ENCODE results near the gene PLPP3.

The PLPP3 gene

DNA sequence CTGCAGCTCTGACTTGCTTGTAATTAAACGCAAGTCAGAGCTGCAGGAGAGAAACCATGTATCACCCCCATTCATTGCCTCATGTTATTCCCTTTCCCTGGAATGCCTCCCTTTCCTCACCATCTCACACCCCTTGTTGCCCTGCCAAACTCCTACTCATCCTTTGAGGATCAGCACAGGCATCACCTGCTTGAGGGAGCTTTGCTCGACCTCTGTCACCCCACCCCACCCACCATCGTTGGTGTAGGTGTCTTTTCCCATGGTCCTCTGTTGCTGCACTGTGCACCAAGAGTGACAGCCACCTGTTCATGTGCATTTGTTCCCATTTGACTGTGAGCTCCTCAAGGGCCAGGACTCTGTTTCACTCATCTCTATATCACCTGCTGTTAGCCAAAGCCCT is 117.2 kb downstream of the PLPP3 start:
- no peaks in the 10 kb centered on the region for H3K36me3 ChIP-seq (ENCODE audit: insufficient read depth, low read length)
- no peaks in the 10 kb centered on the region for H4K20me1 ChIP-seq (ENCODE audit: insufficient read depth, low read length)
- H3K27ac ChIP-seq (ENCODE audit: low read depth, low read length, poor library complexity, severe bottlenecking), result no peak overlapping the region
- no peak overlapping the region for H3K4me3 ChIP-seq (ENCODE audit: low read depth, low read length, poor library complexity, severe bottlenecking)
- no peaks in the 10 kb centered on the region for H3K27me3 ChIP-seq (ENCODE audit: insufficient read depth, low read length)
- H3K9ac ChIP-seq (ENCODE audit: low read length), result no peak overlapping the region
- H3K9me2 ChIP-seq (ENCODE audit: low read depth, low read length), result no peaks in the 10 kb centered on the region
- H3F3A ChIP-seq (ENCODE audit: insufficient read depth, low read length), result no peaks in the 10 kb centered on the region
- no peak for TF ChIP-seq EZH2 (IDR thresholded peaks at IDR 0.05; ENCODE audit: borderline replicate concordance, low read length)
- TF ChIP-seq, protein P1, sequence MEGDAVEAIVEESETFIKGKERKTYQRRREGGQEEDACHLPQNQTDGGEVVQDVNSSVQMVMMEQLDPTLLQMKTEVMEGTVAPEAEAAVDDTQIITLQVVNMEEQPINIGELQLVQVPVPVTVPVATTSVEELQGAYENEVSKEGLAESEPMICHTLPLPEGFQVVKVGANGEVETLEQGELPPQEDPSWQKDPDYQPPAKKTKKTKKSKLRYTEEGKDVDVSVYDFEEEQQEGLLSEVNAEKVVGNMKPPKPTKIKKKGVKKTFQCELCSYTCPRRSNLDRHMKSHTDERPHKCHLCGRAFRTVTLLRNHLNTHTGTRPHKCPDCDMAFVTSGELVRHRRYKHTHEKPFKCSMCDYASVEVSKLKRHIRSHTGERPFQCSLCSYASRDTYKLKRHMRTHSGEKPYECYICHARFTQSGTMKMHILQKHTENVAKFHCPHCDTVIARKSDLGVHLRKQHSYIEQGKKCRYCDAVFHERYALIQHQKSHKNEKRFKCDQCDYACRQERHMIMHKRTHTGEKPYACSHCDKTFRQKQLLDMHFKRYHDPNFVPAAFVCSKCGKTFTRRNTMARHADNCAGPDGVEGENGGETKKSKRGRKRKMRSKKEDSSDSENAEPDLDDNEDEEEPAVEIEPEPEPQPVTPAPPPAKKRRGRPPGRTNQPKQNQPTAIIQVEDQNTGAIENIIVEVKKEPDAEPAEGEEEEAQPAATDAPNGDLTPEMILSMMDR (IDR thresholded peaks at IDR 0.05; ENCODE audit: low read length), result no peak
- H3K9me3 ChIP-seq (ENCODE audit: low read length), result no peaks in the 10 kb centered on the region
- no peak overlapping the region for H2AFZ ChIP-seq (ENCODE audit: low read length)
- no peaks in the 10 kb centered on the region for H3K79me2 ChIP-seq (ENCODE audit: insufficient read depth, low read length)
- no peak overlapping the region for H3K4me2 ChIP-seq (ENCODE audit: low read length)
- H3K4me1 ChIP-seq (ENCODE audit: insufficient read depth, low read length, severe bottlenecking), result no peaks in the 10 kb centered on the region

DNA sequence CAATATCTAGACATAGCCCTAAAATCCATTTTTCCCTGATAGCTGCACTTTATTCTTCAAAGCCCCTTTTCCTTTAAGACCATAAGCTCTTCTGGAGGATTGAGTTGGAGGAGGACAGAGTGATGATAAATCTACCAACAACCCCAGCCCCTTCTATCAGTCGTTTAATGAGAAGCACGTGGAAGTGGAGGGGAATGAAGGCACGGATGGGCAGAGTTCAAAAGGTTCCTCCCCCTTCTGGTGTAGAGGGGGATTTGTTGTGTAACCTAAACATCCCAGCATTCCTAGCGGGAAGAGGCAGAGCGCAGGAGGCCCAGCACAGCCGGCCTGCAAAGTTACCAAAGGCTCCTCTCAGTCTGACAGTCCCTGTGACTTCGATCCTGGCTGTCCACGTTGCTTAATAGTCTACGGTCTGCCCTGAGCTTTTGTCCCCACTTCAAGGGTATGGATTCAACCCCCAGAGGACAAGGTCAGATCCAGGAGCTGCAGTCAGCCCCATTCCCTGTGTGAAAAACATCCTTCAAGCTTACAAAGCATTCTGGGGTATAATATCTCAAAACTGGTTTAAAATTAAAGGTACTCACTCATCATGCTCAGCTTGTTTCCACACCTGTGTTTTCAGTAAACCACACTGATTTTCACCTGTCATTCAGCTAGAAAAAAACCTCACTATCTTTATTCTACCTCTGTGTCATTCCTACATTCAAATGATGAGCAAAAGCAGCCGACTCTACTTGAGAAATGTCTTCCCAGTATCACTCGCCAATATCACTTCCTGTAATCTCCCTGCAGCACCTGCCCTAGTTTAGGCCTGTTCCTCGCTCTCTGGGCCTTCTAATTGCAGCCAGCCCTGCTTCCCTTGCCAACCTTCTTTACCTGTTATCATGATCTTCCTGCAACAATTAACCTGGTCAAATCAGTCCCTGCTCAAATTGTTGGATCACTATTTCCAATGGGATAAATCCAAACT is 117.9 kb downstream of the PLPP3 start:
- Histone ChIP-seq H3K79me2 (ENCODE audit: insufficient read depth, low read length) (no peaks in the 10 kb centered on the region), H3K27me3 (ENCODE audit: insufficient read depth, low read length) (no peaks in the 10 kb centered on the region), H3K36me3 (ENCODE audit: insufficient read depth, low read length) (no peaks in the 10 kb centered on the region), H3K4me1 (ENCODE audit: insufficient read depth, low read length, severe bottlenecking) (no peaks in the 10 kb centered on the region), H3K27ac (ENCODE audit: low read depth, low read length, poor library complexity, severe bottlenecking) (no peak overlapping the region), H3K4me2 (ENCODE audit: low read length) (no peak overlapping the region), H2AFZ (ENCODE audit: low read length) (no peak overlapping the region), H3K9me3 (ENCODE audit: low read length) (no peaks in the 10 kb centered on the region), H3F3A (ENCODE audit: insufficient read depth, low read length) (no peaks in the 10 kb centered on the region), H3K9me2 (ENCODE audit: low read depth, low read length) (no peaks in the 10 kb centered on the region), H3K9ac (ENCODE audit: low read length) (no peak overlapping the region), H3K4me3 (ENCODE audit: low read depth, low read length, poor library complexity, severe bottlenecking) (no peak overlapping the region), H4K20me1 (ENCODE audit: insufficient read depth, low read length) (no peaks in the 10 kb centered on the region)
- no peak for TF ChIP-seq EZH2 (IDR thresholded peaks at IDR 0.05; ENCODE audit: borderline replicate concordance, low read length)
- TF ChIP-seq, protein P1 (IDR thresholded peaks at IDR 0.05; ENCODE audit: low read length), result no peak

DNA sequence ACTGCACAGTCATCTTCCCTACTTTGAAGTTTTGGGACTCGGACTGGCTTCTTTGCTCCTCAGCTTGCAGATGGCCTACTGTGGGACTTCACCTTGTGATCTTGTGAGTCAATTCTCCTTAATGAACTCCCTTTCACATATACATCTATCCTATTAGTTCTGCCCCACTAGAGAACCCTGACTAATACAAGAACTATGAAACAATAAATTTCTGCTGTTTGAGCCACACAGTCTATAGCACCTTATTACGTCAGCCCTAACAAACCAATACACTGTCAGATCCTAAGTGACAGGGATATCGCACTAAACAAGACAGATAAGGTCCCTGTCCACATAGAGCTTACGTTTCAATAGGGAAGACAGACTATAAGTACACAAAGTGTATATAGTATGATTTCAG is 120.1 kb downstream of the PLPP3 start:
- no peaks in the 10 kb centered on the region for H4K20me1 ChIP-seq (ENCODE audit: insufficient read depth, low read length)
- H3K27ac ChIP-seq (ENCODE audit: low read depth, low read length, poor library complexity, severe bottlenecking), result no peak overlapping the region
- no peaks in the 10 kb centered on the region for H3K9me3 ChIP-seq (ENCODE audit: low read length)
- H2AFZ ChIP-seq (ENCODE audit: low read length), result no peak overlapping the region
- no peaks in the 10 kb centered on the region for H3K79me2 ChIP-seq (ENCODE audit: insufficient read depth, low read length)
- no peaks in the 10 kb centered on the region for H3K9me2 ChIP-seq (ENCODE audit: low read depth, low read length)
- H3K9ac ChIP-seq (ENCODE audit: low read length), result no peak overlapping the region
- H3K36me3 ChIP-seq (ENCODE audit: insufficient read depth, low read length), result no peaks in the 10 kb centered on the region
- TF ChIP-seq, protein P1 (IDR thresholded peaks at IDR 0.05; ENCODE audit: low read length), result no peak
- no peak for TF ChIP-seq EZH2 (IDR thresholded peaks at IDR 0.05; ENCODE audit: borderline replicate concordance, low read length)
- H3K4me2 ChIP-seq (ENCODE audit: low read length), result no peak overlapping the region
- no peaks in the 10 kb centered on the region for H3K4me1 ChIP-seq (ENCODE audit: insufficient read depth, low read length, severe bottlenecking)
- no peaks in the 10 kb centered on the region for H3F3A ChIP-seq (ENCODE audit: insufficient read depth, low read length)
- H3K4me3 ChIP-seq (ENCODE audit: low read depth, low read length, poor library complexity, severe bottlenecking), result no peak overlapping the region
- H3K27me3 ChIP-seq (ENCODE audit: insufficient read depth, low read length), result no peaks in the 10 kb centered on the region
